Hematopoietic multipotent progenitor cell treated with erythropoietin and hydrocortisone succinate and interleukin-3 and kit ligand, for 15 days (in vitro differentiated cells): Measurements from ENCODE around the gene PPP1R3E.
"Not testable (repeated sequence)": the region's sequence is repeated elsewhere in the genome, so short reads cannot be mapped to it uniquely, and the experiment has no call there.

Experiments
- DNase-seq: peaks from one replicate; pipeline ENCODE4 v3.0.0-alpha.2; 2015; ENCODE audit warnings: low spot score

Gene PPP1R3E, protein sequence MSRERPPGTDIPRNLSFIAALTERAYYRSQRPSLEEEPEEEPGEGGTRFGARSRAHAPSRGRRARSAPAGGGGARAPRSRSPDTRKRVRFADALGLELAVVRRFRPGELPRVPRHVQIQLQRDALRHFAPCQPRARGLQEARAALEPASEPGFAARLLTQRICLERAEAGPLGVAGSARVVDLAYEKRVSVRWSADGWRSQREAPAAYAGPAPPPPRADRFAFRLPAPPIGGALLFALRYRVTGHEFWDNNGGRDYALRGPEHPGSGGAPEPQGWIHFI

DNA sequence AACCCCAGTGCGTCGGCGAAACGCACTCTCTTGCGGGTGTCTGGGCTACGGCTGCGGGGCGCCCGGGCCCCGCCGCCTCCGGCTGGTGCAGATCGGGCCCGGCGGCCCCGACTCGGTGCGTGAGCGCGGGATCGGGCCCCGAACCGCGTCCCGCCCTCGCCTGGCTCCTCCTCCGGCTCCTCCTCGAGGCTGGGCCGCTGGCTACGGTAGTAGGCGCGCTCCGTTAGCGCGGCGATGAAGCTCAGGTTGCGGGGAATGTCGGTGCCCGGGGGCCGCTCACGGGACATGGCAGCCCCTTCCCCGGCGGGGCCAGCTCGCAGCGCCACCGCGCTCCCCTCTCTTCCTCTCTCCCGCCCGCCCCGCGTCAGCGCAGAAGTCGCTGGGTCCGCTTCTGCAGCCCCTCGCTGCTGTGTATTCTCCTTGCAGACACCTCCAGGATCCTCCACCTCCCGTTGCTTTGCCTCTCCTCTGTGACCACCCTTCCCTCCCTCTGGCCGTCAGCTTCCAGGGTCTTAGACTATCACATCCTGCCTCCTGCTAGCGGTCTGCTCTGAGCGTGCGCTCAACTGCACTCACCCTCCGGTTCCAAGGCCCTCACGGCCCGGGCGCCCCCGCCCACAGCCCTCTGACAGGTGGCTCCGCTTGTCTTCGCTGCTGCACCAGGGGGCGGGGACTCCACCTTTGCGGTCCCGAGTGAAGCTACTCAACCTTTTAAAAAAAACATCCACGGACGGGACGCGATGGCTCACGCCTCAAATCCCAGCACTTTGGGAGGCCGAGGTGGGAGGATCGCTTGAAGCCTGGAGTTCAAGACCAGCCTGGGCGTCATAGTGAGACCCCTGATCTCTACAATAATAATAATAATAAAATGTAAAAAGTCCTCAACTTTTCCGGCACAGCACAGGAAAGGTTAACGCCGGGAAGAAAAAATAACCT is at the start of gene PPP1R3E:
PPP1R3E (minus strand) TSS at position 570 of the 936 bp plus-strand sequence; CDS start at position 287, 283 bp downstream.
- peak; percentile 73 for DNase-seq

DNA sequence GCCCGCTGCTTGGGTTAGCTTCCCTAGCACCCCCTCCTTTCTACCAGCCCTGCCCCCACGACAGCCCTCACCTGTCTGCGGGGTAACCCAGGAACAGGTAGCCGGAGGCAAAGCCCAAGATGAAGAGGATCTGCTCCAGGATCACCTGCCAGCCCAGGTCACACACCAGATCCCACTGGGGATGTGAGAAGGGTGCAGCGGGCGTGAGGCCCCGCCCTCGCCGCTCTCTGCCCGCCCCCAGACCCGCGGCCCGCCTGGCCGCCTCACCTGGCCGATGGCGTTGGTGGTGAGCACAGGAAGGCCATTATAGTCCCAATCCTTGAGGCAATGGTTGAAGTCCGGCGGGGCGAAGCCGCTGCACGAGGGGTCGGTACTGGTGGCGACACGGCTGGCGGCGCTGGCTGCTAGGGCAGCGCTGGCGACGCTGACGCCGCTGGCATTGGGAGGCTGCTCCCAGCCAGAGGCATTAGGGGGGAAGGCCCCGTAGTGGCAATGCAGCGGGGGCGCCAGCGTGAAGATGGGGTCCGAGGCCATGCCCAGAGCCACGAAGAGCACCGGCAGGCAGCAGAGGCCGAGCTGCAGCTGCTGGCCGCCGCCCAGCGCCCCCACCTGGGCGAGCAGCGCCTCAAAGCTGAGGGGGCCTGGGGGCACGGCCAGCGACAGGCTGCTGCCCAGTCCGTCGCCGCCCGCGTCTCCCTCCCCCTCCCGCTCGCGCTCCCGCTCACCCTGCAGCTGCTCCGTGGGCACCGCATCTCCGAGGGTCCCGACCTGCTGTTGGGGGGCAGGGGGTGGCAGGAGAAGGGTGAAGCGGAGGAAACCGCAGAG is 49.2 kb upstream of the PPP1R3E start:
- no peak for DNase-seq

DNA sequence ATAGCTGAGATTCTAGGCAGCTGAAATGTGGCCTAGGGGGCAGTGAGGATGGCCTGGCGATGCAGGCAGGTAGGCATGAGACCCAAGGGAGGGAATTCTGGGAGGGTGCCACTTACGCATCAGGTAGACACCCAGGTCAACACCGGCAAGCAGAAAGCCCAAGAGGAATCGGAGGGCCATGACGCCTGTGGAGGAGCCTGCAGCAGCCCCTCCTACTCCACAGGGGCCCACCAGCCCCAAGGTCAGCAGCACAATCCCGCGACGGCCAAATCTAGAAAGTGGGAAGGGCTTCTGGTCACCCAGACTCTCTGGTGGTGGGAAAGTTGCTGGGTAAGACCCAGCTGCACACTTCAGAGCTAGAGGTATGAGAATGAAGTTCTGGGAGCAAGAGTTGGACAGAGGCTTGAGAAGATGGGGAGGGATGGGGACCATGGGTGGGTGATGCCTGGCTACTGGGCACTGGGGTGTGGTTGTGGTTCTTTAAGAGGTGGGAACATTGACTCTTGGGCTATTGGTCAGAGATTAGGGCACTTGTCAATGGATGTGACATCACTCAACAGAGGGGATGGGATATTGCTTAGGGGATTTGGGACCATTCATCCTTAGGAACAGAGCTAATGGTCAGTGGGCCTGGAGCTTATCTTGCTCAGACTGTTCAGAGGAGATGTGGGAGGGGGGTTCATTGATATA is 46.6 kb upstream of the PPP1R3E start:
- no peak for DNase-seq

- DNase-seq = no peak
These were observed 45.6 kb upstream of the PPP1R3E start for GRCh38 chr14:23348297-23348655.

DNA sequence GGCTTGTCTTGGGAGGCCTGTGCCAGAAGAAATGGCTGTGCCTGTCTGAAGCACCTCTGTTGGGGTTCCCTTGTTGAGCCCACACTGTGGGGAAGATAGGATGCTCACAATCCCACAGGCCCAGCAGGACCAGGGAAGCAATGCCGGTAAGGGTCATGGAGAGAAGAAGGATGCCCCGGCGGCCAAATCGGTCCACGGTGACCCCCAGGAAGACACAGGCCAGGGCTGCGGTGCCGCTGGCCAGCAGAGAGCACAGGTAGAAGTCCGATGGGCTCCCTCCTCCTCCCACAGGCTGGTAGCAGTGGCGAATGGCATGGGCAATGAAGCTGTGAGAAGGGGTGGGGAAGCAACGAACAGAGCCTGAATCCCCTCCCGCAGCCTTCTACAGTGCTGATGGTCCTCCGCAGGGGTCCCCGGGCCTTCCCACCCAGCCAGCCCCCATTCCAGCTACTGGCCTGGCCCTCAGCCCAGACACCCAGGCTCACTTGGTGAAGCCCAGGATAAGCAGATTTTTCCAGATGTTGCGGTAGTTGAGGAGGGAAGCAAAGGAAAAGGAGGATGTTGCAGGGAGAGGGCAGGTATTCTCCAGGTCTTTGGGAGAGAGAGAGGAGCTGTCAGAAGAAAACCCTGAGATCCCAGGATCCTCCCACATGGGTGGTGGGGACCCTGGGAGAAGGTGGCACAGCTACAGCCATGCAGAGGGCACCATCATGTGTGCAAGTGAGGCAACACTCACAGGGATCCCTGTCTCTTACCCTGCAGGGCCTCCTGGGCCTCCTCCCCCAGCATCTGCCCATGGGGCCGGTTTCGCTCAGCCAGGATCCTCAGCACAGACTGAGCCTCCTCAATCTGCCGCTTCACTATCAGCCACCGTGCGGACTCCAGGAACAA is 45.0 kb upstream of the PPP1R3E start:
- no peak for DNase-seq

GRCh38 chr14:23346693-23347405 is 44.2 kb upstream of the PPP1R3E start:
- DNase-seq = no peak

DNA sequence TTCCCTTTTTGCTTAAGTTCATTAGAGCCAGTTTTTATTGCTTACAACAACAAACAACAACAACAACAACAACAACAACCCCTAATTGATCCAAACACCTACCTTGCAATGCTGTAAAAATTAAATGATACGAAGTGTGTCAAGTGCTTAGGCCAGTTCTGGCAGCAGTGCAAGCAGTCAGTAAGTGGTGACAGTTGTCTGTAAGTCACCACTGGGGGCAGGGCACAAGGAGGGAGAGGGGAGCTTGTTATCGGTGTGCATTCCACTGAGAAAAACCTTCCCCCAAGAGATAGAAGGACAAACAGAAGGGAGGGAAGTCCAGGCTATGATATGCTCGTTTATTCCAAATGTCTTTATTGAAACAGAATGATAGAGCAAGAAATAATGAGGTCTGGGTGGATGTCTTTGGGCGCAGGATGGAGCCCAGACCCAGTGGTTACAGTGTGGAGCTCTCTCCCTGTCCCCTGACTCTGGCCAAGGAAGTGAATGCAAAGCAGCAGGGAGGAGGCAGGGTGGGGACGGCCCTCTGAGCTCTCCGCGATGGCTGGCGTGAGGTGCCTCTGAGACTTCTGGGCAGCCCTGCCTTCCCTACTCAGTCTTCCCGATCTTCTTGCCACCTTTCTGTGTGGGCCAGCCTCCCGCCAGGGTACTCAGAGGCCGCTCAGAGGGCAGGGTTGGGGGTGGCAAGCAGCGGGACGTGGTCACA is 43.5 kb upstream of the PPP1R3E start:
- no peak for DNase-seq

DNA sequence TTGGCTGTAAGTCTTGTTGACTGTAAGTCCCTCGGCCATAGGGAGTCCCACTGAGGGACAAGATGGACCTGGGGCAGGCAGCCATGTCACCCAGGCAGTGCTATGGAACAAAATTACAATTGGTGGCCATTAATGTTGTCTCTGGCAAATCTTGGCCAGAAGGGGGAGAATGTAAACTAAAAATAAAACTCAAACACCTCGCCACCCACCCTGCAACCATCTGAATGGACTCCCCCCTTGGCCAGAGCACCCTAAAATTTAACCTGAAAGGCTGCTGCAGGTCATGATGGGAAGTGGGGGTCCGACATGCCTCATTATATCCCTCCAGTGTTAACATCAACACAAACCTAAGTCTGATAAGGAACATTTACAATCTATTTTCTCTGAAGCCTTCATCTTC is 41.8 kb upstream of the PPP1R3E start:
- no peak for DNase-seq

- DNase-seq = no peak
These were observed 37.0 kb upstream of the PPP1R3E start for GRCh38 chr14:23339506-23340268.

- DNase-seq = no peak
These were observed 33.0 kb upstream of the PPP1R3E start for GRCh38 chr14:23335623-23336022.

GRCh38 chr14:23327947-23328744 is 25.5 kb upstream of the PPP1R3E start:
- peak; percentile 80 for DNase-seq

DNA sequence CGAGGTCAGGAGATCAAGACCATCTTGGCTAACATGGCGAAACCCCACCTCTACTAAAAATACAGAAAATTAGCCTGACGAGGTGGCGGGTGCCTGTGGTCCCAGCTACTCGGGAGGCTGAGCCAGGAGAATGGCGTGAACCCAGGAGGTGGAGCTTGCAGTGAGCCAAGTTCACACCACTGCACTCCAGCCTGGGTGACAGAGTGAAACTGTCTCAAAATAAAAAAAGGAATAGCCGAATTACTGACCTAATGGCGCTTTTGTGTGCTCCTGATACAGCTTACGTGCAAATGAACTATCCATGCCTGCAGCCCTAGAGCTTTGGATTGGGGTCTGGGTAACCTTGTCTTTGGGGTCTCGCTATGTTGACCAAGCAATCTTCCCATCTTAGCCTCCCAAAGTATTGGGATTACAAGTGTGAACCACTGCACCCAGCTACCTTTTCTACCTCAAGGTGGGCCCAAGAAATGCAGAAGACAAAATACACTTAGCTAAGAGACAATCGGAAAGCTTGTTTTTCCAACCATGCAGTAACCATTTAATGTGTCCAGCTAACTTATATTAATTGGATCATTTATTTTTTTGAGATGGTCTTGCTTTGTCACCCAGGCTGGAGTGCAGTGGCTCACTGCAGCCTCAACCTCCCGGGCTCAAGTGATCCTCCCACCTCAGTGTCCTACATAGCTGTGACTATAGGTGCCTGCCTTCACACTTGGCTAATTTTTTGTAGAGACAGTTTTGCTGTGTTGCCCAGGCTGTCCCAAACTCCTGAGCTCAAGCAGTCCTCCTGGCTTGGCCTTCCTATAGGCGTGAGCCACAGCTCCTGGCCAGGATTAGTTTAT is 24.1 kb upstream of the PPP1R3E start:
- DNase-seq = no peak

DNA sequence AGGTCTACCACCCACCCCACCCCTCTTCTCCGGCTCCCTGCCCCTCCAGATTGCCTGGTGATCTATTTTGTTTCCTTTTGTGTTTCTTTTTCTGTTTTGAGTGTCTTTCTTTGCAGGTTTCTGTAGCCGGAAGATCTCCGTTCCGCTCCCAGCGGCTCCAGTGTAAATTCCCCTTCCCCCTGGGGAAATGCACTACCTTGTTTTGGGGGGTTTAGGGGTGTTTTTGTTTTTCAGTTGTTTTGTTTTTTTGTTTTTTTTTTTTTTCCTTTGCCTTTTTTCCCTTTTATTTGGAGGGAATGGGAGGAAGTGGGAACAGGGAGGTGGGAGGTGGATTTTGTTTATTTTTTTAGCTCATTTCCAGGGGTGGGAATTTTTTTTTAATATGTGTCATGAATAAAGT is 23.1 kb upstream of the PPP1R3E start:
- not testable (repeated sequence) for DNase-seq

- DNase-seq = no peak
These were observed 22.3 kb upstream of the PPP1R3E start for GRCh38 chr14:23324993-23325392.

- DNase-seq = no peak
These were observed 21.8 kb upstream of the PPP1R3E start for GRCh38 chr14:23324455-23324846.

DNA sequence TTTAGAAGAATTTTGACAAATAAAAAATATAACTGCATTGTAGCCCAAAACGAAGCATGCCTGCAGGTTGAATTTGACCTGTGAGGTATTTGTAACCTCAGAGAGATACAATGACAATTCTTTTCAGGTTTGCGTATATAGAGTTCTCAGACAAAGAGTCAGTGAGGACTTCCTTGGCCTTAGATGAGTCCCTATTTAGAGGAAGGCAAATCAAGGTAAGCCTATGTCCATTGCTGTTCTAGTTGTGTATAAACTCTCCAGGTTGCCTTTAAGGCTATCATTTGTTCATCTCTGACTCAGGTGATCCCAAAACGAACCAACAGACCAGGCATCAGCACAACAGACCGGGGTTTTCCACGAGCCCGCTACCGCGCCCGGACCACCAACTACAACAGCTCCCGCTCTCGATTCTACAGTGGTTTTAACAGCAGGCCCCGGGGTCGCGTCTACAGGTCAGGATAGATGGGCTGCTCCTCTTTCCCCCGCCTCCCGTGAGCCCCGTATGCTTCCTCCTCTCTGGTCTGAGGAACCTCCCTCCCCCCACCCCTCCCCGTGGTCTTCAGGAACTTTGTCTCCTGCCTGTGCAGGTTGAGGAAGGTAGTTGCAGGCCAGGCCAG is 21.3 kb upstream of the PPP1R3E start:
- DNase-seq = no peak
